GM12878 (cell line): ENCODE data around the gene IL27RA. TPM values are rescaled to one million over a fixed set of nuclear protein-coding genes. Genes with fewer than 3 reads are reported as not detected.

Source experiments
- ATAC-seq: fragments of 200-7000 bp; cut with Tn5 transposase; 3 replicates; pipeline ENCODE4 v1.9.1; 2020; ENCODE audit warnings: mild to moderate bottlenecking, moderate library complexity
- BruUV-seq: library from RNA; stranded (reverse); fragments of 400-500 nt; replicated peaks from 2 replicates; lab custom pipeline; 2021; lab: Mats Ljungman, UMichigan
- CTCF ChIA-PET: fragments of 300-600 bp; sonication (Branson Sonifier 250); formaldehyde crosslinking; extraction: SDS; loops from one replicate; lab custom pipeline; 2021; ENCODE audit warnings: inconsistent platforms; lab: Yijun Ruan, JAX
- POLR2A ChIA-PET: fragments of 350-600 bp; formaldehyde crosslinking; extraction: SDS; loops from one replicate; lab custom pipeline; 2021; ENCODE audit warnings: inconsistent platforms; lab: Charles Lee
- RAD21 ChIA-PET: fragments of 300-600 bp; sonication (Branson Sonifier 250); formaldehyde crosslinking; loops from one replicate; lab custom pipeline; 2023; ENCODE audit warnings: antibody characterized with exemption; ENCODE audit not compliant: unreplicated experiment; lab: Charles Lee
- SMC1A ChIA-PET: fragments of 300-600 bp; sonication (Branson Sonifier 250); formaldehyde crosslinking; loops from one replicate; lab custom pipeline; 2023; ENCODE audit not compliant: unreplicated experiment, uncharacterized antibody; lab: Charles Lee
- DNase-seq: peaks from one replicate; pipeline ENCODE4 v3.0.0-alpha.2; 2011; ENCODE audit warnings: low read depth, low spot score
- FAIRE-seq: peaks from 3 replicates; lab custom pipeline; 2011; peaks lifted over from hg19 to GRCh38; lab: Jason Lieb, UNC
- H2AFZ ChIP-seq: 2 replicates; pipeline ENCODE4 v1.6.0; 2011; ENCODE audit warnings: low read depth, low read length, control low read depth; ENCODE audit not compliant: control insufficient read depth
- H3K27ac ChIP-seq: 2 replicates; pipeline ENCODE4 v1.5.1; 2011; ENCODE audit warnings: control low read depth; ENCODE audit not compliant: control insufficient read depth, insufficient read depth
- H3K27me3 ChIP-seq, 2 experiments: replicated peaks in 1 of 2; 2 replicates each; pipeline versions ENCODE4 v1.6.0 to v1.6.1; 2011; ENCODE audit warnings: low read length in 1 of 2; ENCODE audit not compliant: control insufficient read depth in 2 of 2, insufficient read depth in 2 of 2
- H3K36me3 ChIP-seq, 2 experiments: 2 replicates each; pipeline ENCODE4 v1.5.1; 2011; ENCODE audit warnings: low read length in 1 of 2; ENCODE audit not compliant: control insufficient read depth in 2 of 2, insufficient read depth in 2 of 2
- H3K4me1 ChIP-seq: 2 replicates; pipeline ENCODE4 v1.6.1; 2011; ENCODE audit warnings: mild to moderate bottlenecking, low read length, moderate library complexity, mixed read lengths; ENCODE audit not compliant: control insufficient read depth, insufficient read depth
- H3K4me2 ChIP-seq: 2 replicates; pipeline ENCODE4 v1.6.0; 2011; ENCODE audit warnings: control low read depth; ENCODE audit not compliant: control insufficient read depth, insufficient read depth
- H3K4me3 ChIP-seq: fragments of 200-600 bp; sonication (generic); 2 replicates; pipeline ENCODE4 v1.5.1; 2016
- H3K79me2 ChIP-seq: 2 replicates; pipeline ENCODE4 v1.6.0; 2011; ENCODE audit warnings: low read length; ENCODE audit not compliant: control insufficient read depth, insufficient read depth
- H3K9ac ChIP-seq: 2 replicates; pipeline ENCODE4 v1.8.0; 2011; ENCODE audit warnings: low read length, control low read depth, mixed read lengths; ENCODE audit not compliant: control insufficient read depth, insufficient read depth
- H3K9me3 ChIP-seq: replicated peaks from 3 replicates; pipeline ENCODE4 v1.5.1; 2011; ENCODE audit warnings: mild to moderate bottlenecking, low read length; ENCODE audit not compliant: control insufficient read depth, insufficient read depth
- H4K20me1 ChIP-seq: 2 replicates; pipeline ENCODE4 v1.6.0; 2011; ENCODE audit not compliant: control insufficient read depth, insufficient read depth
- CEBPZ ChIP-seq: fragments of 150-350 bp; IDR thresholded peaks from 2 replicates; pipeline ENCODE4 v1.6.1; 2016; ENCODE audit warnings: low read depth, low read length
- EZH2 ChIP-seq: IDR thresholded peaks from 2 replicates; pipeline ENCODE4 v1.6.1; 2012; ENCODE audit warnings: low read depth, mild to moderate bottlenecking, control low read depth, inconsistent platforms, low read length, borderline replicate concordance; ENCODE audit not compliant: control insufficient read depth
- JUNB ChIP-seq: IDR thresholded peaks from 2 replicates; pipeline ENCODE4 v1.6.1; 2016; ENCODE audit warnings: antibody characterized with exemption, mild to moderate bottlenecking
- KAT2A ChIP-seq: conservative IDR thresholded peaks from 2 replicates; pipeline ENCODE4 v1.6.1; 2011; ENCODE audit warnings: low read depth, low read length; ENCODE audit not compliant: control insufficient read depth
- PML ChIP-seq: IDR thresholded peaks from 2 replicates; pipeline ENCODE4 v1.6.1; 2012; ENCODE audit warnings: low read length, inconsistent platforms
- POLR2A ChIP-seq: IDR thresholded peaks from 2 replicates; pipeline ENCODE4 v1.6.1; 2011; ENCODE audit warnings: low read depth, mild to moderate bottlenecking, low read length
- SIN3A ChIP-seq: IDR thresholded peaks from 2 replicates; pipeline ENCODE4 v1.6.1; 2012; ENCODE audit warnings: low read depth, low read length, improper control_type of control experiment
- SP1 ChIP-seq: IDR thresholded peaks from one replicate; pipeline ENCODE4 v1.6.1; 2011; ENCODE audit warnings: low read depth, low read length
- SUPT20H ChIP-seq: IDR thresholded peaks from 2 replicates; pipeline ENCODE4 v1.6.1; 2011; ENCODE audit warnings: low read depth, mild to moderate bottlenecking, low read length, moderate library complexity, borderline replicate concordance; ENCODE audit not compliant: control insufficient read depth
- ZNF274 ChIP-seq: IDR thresholded peaks from one replicate; pipeline ENCODE4 v1.8.0; 2011; ENCODE audit not compliant: insufficient read length, insufficient read depth
- WGBS: methylation state at CpG from one replicate; pipeline ENCODE4 v1.1.6; 2016; ENCODE audit warnings: low lambda C conversion rate; ENCODE audit not compliant: insufficient replicate concordance, insufficient coverage; ENCODE audit errors: missing lambda C conversion rate; 5-methylcytosine and 5-hydroxymethylcytosine counted together
- in situ Hi-C: fragments of 300-500 bp; cut with MboI; formaldehyde crosslinking; loops from 9 replicates; pipeline ENCODE4 v1.14.3; 2018; ENCODE audit warnings: mixed read lengths
- intact Hi-C: fragments of 100-400 bp; cut with micrococcal nuclease; formaldehyde crosslinking; loops from one replicate; pipeline ENCODE4 v1.14.2; 2022; ENCODE audit not compliant: unreplicated experiment
- polyA plus RNA-seq, 11 experiments: library from polyadenylated mRNA; depleted of rRNA in 4 of 11; unstranded in 6 of 11; stranded (reverse) in 5 of 11; fragments of >200 nt; fragmentation: Nextera tagmentation in 4 of 11; fragmentation: Illumina TruSeq in 1 of 11; extraction: Ambion mirVana in 4 of 11; extraction: Trizol in 1 of 11; gene quantifications; 1 replicate in 1 of 11; 2 replicates in 10 of 11; pipeline versions ENCODE4 v1.2.1 to v1.2.3, GENCODE V29; 2011 to 2016; ENCODE audit warnings: inconsistent platforms in 2 of 11, missing spikeins in 2 of 11, low read depth in 1 of 11
- total RNA-seq, 4 experiments: library from RNA; depleted of rRNA in 3 of 4; stranded (reverse); fragments of >200 nt in 3 of 4; fragmentation: Illumina TruSeq in 1 of 4; extraction: Trizol in 1 of 4; gene quantifications; 2 replicates each; pipeline versions ENCODE4 v1.2.1 to v1.2.3, GENCODE V29; 2013 to 2021
- TF ChIP-seq, protein P1 (sequence below): fragments of 450-650 bp; formaldehyde crosslinking; IDR thresholded peaks from 2 replicates; pipeline ENCODE4 v1.5.0; 2022; ENCODE audit warnings: mild to moderate bottlenecking, missing genetic modification characterization
- TF ChIP-seq, protein P2 (sequence below): fragments of 450-650 bp; IDR thresholded peaks from 2 replicates; pipeline ENCODE4 v1.6.1; 2018; ENCODE audit warnings: mild to moderate bottlenecking, low read depth, moderate library complexity; ENCODE audit not compliant: partially characterized antibody

The IL27RA gene
- total and polyA plus RNA-seq, 10 of the 15 experiments (the other 5 are each of a cell fraction or from before 2014, with no cell fraction given) = 8.4 to 63.5 (median 41.2) TPM

GRCh38 chr19:14082675-14082960 lies 51.1 kb downstream of the IL27RA start (continued):
- TF ChIP-seq, protein P1, sequence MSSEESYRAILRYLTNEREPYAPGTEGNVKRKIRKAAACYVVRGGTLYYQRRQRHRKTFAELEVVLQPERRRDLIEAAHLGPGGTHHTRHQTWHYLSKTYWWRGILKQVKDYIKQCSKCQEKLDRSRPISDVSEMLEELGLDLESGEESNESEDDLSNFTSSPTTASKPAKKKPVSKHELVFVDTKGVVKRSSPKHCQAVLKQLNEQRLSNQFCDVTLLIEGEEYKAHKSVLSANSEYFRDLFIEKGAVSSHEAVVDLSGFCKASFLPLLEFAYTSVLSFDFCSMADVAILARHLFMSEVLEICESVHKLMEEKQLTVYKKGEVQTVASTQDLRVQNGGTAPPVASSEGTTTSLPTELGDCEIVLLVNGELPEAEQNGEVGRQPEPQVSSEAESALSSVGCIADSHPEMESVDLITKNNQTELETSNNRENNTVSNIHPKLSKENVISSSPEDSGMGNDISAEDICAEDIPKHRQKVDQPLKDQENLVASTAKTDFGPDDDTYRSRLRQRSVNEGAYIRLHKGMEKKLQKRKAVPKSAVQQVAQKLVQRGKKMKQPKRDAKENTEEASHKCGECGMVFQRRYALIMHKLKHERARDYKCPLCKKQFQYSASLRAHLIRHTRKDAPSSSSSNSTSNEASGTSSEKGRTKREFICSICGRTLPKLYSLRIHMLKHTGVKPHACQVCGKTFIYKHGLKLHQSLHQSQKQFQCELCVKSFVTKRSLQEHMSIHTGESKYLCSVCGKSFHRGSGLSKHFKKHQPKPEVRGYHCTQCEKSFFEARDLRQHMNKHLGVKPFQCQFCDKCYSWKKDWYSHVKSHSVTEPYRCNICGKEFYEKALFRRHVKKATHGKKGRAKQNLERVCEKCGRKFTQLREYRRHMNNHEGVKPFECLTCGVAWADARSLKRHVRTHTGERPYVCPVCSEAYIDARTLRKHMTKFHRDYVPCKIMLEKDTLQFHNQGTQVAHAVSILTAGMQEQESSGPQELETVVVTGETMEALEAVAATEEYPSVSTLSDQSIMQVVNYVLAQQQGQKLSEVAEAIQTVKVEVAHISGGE (CRISPR knock-in tag) = no peak
- TF ChIP-seq, protein P2, sequence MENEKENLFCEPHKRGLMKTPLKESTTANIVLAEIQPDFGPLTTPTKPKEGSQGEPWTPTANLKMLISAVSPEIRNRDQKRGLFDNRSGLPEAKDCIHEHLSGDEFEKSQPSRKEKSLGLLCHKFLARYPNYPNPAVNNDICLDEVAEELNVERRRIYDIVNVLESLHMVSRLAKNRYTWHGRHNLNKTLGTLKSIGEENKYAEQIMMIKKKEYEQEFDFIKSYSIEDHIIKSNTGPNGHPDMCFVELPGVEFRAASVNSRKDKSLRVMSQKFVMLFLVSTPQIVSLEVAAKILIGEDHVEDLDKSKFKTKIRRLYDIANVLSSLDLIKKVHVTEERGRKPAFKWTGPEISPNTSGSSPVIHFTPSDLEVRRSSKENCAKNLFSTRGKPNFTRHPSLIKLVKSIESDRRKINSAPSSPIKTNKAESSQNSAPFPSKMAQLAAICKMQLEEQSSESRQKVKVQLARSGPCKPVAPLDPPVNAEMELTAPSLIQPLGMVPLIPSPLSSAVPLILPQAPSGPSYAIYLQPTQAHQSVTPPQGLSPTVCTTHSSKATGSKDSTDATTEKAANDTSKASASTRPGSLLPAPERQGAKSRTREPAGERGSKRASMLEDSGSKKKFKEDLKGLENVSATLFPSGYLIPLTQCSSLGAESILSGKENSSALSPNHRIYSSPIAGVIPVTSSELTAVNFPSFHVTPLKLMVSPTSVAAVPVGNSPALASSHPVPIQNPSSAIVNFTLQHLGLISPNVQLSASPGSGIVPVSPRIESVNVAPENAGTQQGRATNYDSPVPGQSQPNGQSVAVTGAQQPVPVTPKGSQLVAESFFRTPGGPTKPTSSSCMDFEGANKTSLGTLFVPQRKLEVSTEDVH = no peak
- no peak for TF ChIP-seq KAT2A
- TF ChIP-seq JUNB = no peak
- no peak for TF ChIP-seq PML

DNA sequence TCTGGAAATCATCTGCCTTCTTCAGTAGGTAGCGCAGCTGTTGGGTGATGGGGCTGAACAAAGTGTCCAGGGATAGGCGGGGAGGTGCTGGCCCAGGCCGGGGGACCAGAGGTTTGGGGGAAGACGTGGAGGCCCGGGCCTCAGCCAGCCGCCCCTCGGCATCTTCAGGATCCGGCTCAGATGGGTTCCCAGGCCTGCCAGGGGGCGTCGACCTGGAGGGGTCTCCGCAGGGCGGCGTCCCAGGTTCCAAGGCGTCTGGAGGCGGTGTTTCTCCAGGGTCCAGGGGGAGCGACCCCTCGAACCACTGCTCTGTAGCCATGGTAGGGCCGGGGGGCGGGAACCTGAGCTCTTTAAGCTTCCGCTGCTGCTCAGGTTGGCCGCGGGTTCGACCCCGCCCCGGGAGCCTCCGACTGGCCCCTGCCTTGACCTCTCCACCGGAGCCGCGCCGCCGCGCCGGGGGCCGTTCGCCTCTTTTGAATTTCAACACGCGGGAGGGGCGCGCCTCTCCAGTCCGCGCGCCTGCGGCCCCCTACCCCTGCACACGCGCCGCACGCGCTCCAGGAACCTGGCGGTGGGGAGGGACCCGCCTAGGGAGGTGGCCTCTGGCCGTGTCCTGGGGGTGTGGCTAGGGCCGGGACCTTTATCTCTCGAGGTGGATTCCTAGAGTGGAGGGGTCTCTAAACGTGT lies 53.9 kb downstream of the IL27RA start, which contains the start of gene C19orf67:
Gene C19orf67, minus strand, starts transcription at position 475 of the 687 bp plus-strand sequence. Its CDS starts 156 bp downstream, at position 319.
- no peaks in the 10 kb centered on the region for H3K9me3 ChIP-seq
- no peaks in the 10 kb centered on the region for H3K27me3 ChIP-seq
- FAIRE-seq = no peak
- POLR2A ChIA-PET = no interaction called here
- no peak within 1 kb of the TSS for H3K9ac ChIP-seq
- peaks cover 3 to 5% of the 10 kb centered on the region in 2 experiments; a peak in 3 of 4 replicates for H3K36me3 ChIP-seq
- H3K27ac ChIP-seq = no peak within 1 kb of the TSS
- ATAC-seq = no peak
- peaks cover 11% of the 10 kb centered on the region for H3K4me1 ChIP-seq
- no peak within 1 kb of the TSS for H3K4me2 ChIP-seq
- CTCF ChIA-PET = interaction anchor here (0.6 to 1.7 kb wide), 2 partner anchors 29 to 51 kb away, joined by 3 to 7 read pairs; no protein-coding TSS in a partner anchor
- RAD21 ChIA-PET = no interaction called here
- H4K20me1 ChIP-seq = no peaks in the 10 kb centered on the region
- H3K4me3 ChIP-seq = no peak within 1 kb of the TSS
- intact Hi-C loops = no loop called here
- in situ Hi-C loops = no loop called here
- DNase-seq = no peak
- BruUV-seq = no TSS peak
- no peak within 1 kb of the TSS for H2AFZ ChIP-seq
- SMC1A ChIA-PET = interaction anchor here (0.7 kb wide), 1 partner anchor 347 kb away, joined by 3 read pairs; no protein-coding TSS in a partner anchor
- H3K79me2 ChIP-seq = peaks cover 14% of the 10 kb centered on the region
- 96% methylated on average over 52 of the region's 54 CpGs for WGBS
- no peak for TF ChIP-seq SP1
- TF ChIP-seq CEBPZ = no peak
- no peak for TF ChIP-seq POLR2A
- TF ChIP-seq SUPT20H = no peak
- TF ChIP-seq ZNF274 = no peak
- no peak for TF ChIP-seq EZH2
- no peak for TF ChIP-seq SIN3A
